ENCODE measurements around the gene LCN2.

DNA sequence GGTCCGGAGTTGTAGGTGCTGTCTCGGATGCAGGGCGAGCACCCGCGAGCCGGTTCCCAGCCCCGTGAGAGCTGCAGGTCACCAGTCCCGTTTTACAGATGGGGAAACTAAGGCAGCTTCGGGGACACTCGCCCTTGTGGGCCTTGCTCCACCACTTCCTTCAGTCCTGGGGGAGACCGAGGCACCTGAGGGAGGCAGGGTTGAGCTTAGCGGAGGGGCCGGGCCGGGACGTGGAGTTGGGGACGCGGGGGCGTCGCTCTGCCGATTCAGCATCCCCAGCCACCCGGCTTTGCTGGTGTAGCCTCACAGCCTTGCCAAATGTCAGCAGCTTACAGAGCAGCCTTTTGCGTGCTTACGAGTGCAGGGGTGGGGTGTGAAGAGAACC, 11.3 kb downstream of the LCN2 start:
- no peak for TF ChIP-seq CTCF (IDR thresholded peaks at IDR 0.05)
- TF ChIP-seq ZFX (IDR thresholded peaks at IDR 0.05; ENCODE audit: borderline replicate concordance) = no peak

Measured in 22Rv1 (cell line).